Fibroblast of mammary gland (primary cell): ENCODE data around the gene SLC43A3.
"Not testable (repeated sequence)": the region's sequence is repeated elsewhere in the genome, so short reads cannot be mapped to it uniquely, and the experiment has no call there.

Source experiments
- DNase-seq: peaks from one replicate; pipeline ENCODE4 v3.0.0-alpha.2; 2010; ENCODE audit warnings: low read depth
- H3K4me3 ChIP-seq: 2 replicates; pipeline ENCODE4 v1.5.1; 2011; ENCODE audit warnings: low read depth, mild to moderate bottlenecking, low read length, moderate library complexity; ENCODE audit not compliant: control insufficient read depth
- CTCF ChIP-seq: conservative IDR thresholded peaks from 2 replicates; pipeline ENCODE4 v1.5.1; 2011; ENCODE audit warnings: low read depth, low read length, inconsistent platforms; ENCODE audit not compliant: control insufficient read depth, insufficient read depth

The SLC43A3 gene

GRCh38 chr11:57453543-57454177 is 26.7 kb upstream of the SLC43A3 start:
- no peak overlapping the region for H3K4me3 ChIP-seq
- TF ChIP-seq CTCF = no peak
- DNase-seq = no peak

GRCh38 chr11:57446055-57446454 is 19.1 kb upstream of the SLC43A3 start:
- no peak for TF ChIP-seq CTCF
- no peak for DNase-seq
- H3K4me3 ChIP-seq = no peak overlapping the region

GRCh38 chr11:57445122-57445394 is 18.1 kb upstream of the SLC43A3 start:
- not testable (repeated sequence) for H3K4me3 ChIP-seq, DNase-seq

- TF ChIP-seq CTCF = no peak
- H3K4me3 ChIP-seq = no peak overlapping the region
- DNase-seq = peak; percentile 55
Observed at GRCh38 chr11:57444362-57445121, 17.6 kb upstream of the SLC43A3 start.

- H3K4me3 ChIP-seq = no peak overlapping the region
- no peak for DNase-seq
- no peak for TF ChIP-seq CTCF
Observed at GRCh38 chr11:57440744-57441414, 14.0 kb upstream of the SLC43A3 start.

GRCh38 chr11:57439786-57440185 is 12.9 kb upstream of the SLC43A3 start:
- H3K4me3 ChIP-seq = no peak overlapping the region
- no peak for TF ChIP-seq CTCF
- no peak for DNase-seq
